Subcutaneous abdominal adipose tissue (tissue), 5 donors: ENCODE data around the gene F8.
"Not testable (repeated sequence)": the region's sequence is repeated elsewhere in the genome, so short reads cannot be mapped to it uniquely, and the experiment has no call there.

Source experiments
- H3K27ac ChIP-seq: one replicate; pipeline ENCODE4 v1.7.0; 2013; ENCODE audit warnings: low read depth, mild to moderate bottlenecking, inconsistent platforms, low read length, moderate library complexity
- H3K27me3 ChIP-seq, 5 donors: one replicate each; pipeline ENCODE4 v1.7.0; 2013; ENCODE audit warnings: low read length in 5 of 5, inconsistent platforms in 1 of 5; ENCODE audit not compliant: control insufficient read depth in 5 of 5, insufficient read depth in 4 of 5
- H3K36me3 ChIP-seq, 5 donors: one replicate each; pipeline ENCODE4 v1.7.0; 2013; ENCODE audit warnings: low read length in 5 of 5; ENCODE audit not compliant: control insufficient read depth in 5 of 5, insufficient read depth in 5 of 5
- H3K4me1 ChIP-seq, 5 donors: one replicate each; pipeline ENCODE4 v1.7.0; 2013; ENCODE audit warnings: low read length in 5 of 5, mild to moderate bottlenecking in 3 of 5, moderate library complexity in 1 of 5; ENCODE audit not compliant: control insufficient read depth in 5 of 5, insufficient read depth in 5 of 5
- H3K4me3 ChIP-seq, 5 donors: one replicate each; pipeline ENCODE4 v1.7.0; 2013; ENCODE audit warnings: low read length in 5 of 5, low read depth in 1 of 5
- H3K9ac ChIP-seq, 5 donors: one replicate each; pipeline ENCODE4 v1.7.0; 2013; ENCODE audit warnings: low read length in 5 of 5, mild to moderate bottlenecking in 4 of 5, moderate library complexity in 3 of 5
- H3K9me3 ChIP-seq, 5 donors: one replicate each; pipeline ENCODE4 v1.7.0; 2013; ENCODE audit warnings: low read length in 5 of 5; ENCODE audit not compliant: control insufficient read depth in 5 of 5
- donor health status: healthy.
- donor health status: healthy.
- donor health status: healthy.
- donor health status: healthy.
- donor health status: healthy.

Gene F8

DNA sequence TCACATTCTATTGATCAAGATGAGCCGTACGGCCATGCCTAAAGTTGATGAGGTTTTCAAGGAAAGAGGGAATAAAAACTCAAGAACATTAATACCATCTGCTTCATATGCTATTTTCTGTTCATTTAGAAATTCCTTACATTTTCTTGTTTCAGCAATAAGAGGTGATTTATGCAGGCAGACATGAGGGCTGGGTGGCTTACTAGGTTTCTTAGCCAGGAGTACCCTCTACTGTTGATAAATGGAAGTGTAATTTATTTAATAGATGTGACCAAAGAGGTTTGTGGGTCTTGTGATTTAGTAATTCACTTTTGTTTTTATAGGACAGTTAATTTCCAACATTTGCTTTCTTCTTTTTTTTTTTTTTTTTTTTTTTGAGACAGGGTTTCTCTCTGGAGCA is 181.7 kb downstream of the F8 start:
- no peak overlapping the region for H3K9ac ChIP-seq
- H3K4me1 ChIP-seq = peaks cover 0 to 3% (median 0%) of the 10 kb centered on the region in 5 donors
- H3K9me3 ChIP-seq = no peaks in the 10 kb centered on the region
- H3K36me3 ChIP-seq = peaks cover 0 to 4% (median 0%) of the 10 kb centered on the region in 5 donors
- no peak overlapping the region for H3K4me3 ChIP-seq
- no peak overlapping the region for H3K27ac ChIP-seq
- H3K27me3 ChIP-seq = no peaks in the 10 kb centered on the region

DNA sequence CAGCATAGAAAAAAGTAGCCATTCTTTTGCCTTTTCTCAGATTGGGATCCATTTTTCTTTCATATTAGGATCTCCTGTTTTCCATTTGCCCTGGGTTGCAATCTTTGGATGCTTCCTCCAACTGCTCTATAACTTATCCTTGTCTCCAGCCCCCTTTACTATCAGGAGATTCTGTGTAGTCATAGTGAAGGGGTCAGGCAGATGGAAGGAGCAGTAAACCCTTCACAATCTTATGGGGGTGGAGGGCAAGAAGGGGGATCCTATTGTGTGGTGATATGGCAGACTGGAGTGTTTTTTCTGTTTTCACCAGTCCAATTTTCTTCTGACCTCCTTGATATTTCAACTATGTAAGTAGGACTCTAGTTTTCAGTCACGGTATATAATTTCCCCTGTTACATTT is 186.4 kb downstream of the F8 start:
- Histone ChIP-seq H3K27ac (no peak overlapping the region), H3K36me3 (peaks cover 0 to 4% (median 0%) of the 10 kb centered on the region in 5 donors), H3K4me1 (peaks cover 0 to 3% (median 0%) of the 10 kb centered on the region in 5 donors), H3K9me3 (no peaks in the 10 kb centered on the region), H3K4me3 (no peak overlapping the region), H3K27me3 (no peaks in the 10 kb centered on the region), H3K9ac (no peak overlapping the region)

DNA sequence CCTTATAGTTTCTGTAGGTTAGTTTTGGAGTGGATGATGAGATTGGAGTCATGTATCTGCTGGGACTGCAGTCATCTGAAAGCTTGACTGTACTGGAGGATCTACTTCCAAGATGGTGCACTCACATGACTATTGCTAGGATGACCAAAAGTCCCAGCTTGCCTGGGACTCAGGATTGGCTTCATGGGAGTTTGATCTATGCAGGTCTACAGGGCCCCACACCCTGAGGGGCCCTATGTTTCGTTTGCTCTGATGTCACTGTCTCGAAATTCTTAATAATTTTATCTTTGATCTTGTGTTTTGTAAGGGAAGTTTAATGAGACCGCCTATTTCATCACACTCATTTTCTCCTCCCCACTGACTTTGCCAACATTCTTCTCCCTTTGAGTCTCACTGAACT is 188.0 kb downstream of the F8 start, which contains the start of gene SMIM9:
Gene SMIM9, minus strand, starts transcription at position 101 of the 400 bp plus-strand sequence. CDS start 3,806 bp downstream, outside the sequence.
- Histone ChIP-seq H3K36me3 (peaks cover 0 to 4% (median 0%) of the 10 kb centered on the region in 5 donors), H3K27ac (no peak within 1 kb of the TSS), H3K4me3 (no peak within 1 kb of the TSS), H3K4me1 (no peaks in the 10 kb centered on the region), H3K9ac (no peak within 1 kb of the TSS), H3K27me3 (no peaks in the 10 kb centered on the region), H3K9me3 (no peaks in the 10 kb centered on the region)

DNA sequence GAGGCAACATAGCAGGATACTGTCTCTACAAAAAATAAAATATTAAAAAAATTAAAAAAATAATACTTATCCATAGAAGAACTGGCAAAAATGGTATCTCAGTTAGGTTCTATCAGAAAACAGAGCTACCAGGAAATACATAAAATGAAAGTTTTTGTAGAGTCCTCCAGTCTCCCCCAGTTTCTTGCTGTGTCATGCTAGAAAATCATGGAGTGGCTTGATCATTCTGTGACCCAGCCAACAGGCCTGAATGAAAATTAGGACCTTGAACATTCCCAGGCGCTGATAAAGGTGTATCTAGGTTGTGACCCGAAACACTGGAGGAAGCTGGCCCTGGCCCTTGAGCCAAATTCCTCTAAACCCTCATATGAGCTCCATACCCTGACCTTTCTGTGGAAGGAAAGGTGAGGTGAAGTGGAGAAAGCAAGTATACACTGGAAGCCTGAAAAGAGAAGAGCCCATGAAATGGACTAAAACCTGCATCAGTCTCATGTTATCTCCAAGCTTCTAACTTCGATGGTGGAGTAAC is 188.7 kb downstream of the F8 start:
- Histone ChIP-seq H3K36me3 (peaks cover 0 to 4% (median 0%) of the 10 kb centered on the region in 5 donors), H3K27me3 (no peaks in the 10 kb centered on the region), H3K27ac (no peak overlapping the region), H3K4me1 (no peaks in the 10 kb centered on the region), H3K9me3 (no peaks in the 10 kb centered on the region), H3K9ac (no peak overlapping the region), H3K4me3 (no peak overlapping the region)

DNA sequence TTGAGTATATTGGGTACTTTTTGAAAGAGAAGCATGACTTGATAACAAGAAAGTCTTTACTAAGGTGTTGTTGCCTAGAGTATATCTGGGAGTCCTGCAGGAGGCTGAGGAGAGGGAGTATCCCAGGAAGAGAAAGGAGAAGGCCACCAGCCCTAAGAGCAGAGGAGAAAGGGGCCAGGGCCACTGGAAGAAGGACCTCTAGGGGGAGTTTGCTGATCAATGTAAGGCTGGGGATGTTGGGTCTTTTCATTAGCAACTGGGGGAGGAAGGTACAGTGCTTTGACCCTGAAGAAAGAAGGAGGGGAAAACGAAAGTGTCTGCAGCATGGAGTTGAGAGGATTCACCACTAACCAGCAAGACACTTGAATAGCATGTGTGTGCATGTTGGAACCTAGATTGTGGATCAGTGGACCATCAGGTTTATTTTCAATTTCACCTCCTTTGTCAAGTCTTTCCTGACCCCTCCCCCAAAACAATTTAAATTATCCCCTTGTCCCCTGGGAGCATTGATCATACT is 192.5 kb downstream of the F8 start:
- Histone ChIP-seq H3K36me3 (peaks cover 0 to 3% (median 0%) of the 10 kb centered on the region in 5 donors), H3K4me3 (no peak overlapping the region), H3K9ac (no peak overlapping the region), H3K27ac (no peak overlapping the region), H3K27me3 (no peaks in the 10 kb centered on the region), H3K9me3 (no peaks in the 10 kb centered on the region), H3K4me1 (no peaks in the 10 kb centered on the region)

DNA sequence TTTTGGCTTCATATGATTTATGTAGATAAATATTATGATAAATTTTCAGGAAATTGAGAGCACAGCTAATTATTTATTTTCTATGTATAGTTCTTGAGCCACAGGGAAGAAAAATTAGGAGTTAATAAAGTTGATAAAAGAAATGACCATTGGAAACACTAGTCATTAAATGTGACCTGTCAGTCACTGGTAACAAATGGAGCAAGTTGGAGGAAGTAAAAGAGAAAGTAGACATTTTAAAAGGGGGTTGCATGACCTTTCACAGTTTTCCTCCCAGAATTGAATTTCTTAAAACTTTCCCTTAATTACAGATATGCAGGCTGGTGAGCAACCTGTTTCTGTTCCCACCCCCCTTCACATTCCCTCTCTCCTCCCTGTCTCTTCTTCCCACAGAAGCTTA is 193.4 kb downstream of the F8 start:
- H3K27me3 ChIP-seq = no peaks in the 10 kb centered on the region
- no peak overlapping the region for H3K27ac ChIP-seq
- no peak overlapping the region for H3K9ac ChIP-seq
- H3K4me3 ChIP-seq = no peak overlapping the region
- peaks cover 0 to 3% (median 0%) of the 10 kb centered on the region in 5 donors for H3K36me3 ChIP-seq
- H3K9me3 ChIP-seq = no peaks in the 10 kb centered on the region
- H3K4me1 ChIP-seq = no peaks in the 10 kb centered on the region

DNA sequence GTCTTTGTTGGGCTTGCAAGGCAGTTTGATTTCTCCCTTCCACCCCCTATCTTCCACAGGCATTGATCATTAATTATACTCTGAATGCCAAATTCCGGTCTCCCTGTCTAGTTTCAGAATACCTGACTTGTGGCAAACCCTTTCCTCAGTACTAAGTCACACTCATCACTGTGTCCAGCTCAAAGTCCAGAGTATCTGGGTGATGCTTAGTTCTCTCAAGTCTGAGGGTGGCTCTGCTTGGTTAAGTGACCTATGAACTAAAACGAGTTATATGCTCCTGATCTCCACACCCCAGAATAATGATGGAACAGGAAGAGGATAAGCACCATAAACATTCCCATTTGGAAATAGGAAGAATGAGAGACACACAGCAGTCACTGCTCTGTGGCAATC is 194.5 kb downstream of the F8 start:
- Histone ChIP-seq H3K27me3 (no peaks in the 10 kb centered on the region), H3K9ac (no peak overlapping the region), H3K27ac (no peak overlapping the region), H3K4me1 (no peaks in the 10 kb centered on the region), H3K36me3 (peaks cover 0 to 3% (median 0%) of the 10 kb centered on the region in 5 donors), H3K9me3 (no peaks in the 10 kb centered on the region), H3K4me3 (no peak overlapping the region)

DNA sequence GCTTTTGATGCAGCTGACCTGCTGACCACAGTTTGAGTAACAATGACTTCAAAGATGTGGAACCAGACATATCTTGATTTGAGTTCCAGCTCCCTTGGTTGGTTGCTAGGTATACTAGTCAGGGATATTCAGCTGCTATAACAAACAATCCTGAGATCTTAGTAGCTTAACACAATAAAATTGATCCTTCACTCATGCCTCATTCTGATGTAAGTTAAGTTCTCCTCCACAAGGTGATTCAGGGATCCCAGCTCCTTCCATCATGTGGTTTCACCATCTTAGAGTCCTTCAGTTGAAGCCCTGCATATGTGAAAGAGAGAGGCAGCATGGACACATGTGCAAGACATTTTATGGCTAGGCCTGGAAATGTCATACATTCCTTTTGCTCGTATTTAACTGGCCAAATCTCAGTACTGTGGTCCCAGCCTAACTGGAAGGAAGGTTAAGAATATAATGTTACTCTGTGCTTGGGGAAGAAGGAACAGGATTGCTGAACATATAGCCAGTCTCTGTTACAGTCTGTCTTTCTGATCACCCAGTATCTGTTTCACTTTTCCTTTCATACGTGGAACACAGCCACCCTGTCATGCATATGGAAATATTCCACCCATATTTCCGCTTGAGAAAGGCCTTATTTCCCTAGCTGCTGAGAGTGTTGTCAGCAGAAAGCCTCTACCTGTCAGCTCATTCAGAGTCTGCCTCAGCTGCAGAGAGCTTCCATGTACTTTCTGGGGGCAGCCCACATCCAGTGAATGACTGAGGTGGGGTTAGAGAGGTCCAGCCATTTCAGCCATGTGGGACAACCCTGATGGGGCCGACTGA is 195.1 kb downstream of the F8 start:
- no peaks in the 10 kb centered on the region for H3K9me3 ChIP-seq

DNA sequence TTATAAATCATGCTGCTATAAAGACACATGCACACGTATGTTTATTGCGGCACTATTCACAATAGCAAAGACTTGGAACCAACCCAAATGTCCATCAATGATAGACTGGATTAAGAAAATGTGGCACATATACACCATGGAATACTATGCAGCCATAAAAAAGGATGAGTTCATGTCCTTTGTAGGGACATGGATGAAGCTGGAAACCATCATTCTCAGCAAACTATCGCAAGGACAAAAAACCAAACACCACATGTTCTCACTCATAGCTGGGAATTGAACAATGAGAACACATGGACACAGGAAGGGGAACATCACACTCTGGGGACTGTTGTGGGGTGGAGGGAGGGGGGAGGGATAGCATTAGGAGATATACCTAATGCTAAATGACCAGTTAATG is 196.9 kb downstream of the F8 start:
- not testable (repeated sequence) for H3K27ac ChIP-seq, H3K4me1 ChIP-seq, H3K27me3 ChIP-seq, H3K9ac ChIP-seq, H3K4me3 ChIP-seq, H3K36me3 ChIP-seq, H3K9me3 ChIP-seq

More for the DNA sequence above, 195.1 kb downstream of the F8 start:
- Histone ChIP-seq H3K27me3 (no peaks in the 10 kb centered on the region), H3K36me3 (peaks cover 0 to 3% (median 0%) of the 10 kb centered on the region in 5 donors), H3K4me3 (no peak overlapping the region), H3K27ac (no peak overlapping the region), H3K4me1 (no peaks in the 10 kb centered on the region), H3K9ac (no peak overlapping the region)

DNA sequence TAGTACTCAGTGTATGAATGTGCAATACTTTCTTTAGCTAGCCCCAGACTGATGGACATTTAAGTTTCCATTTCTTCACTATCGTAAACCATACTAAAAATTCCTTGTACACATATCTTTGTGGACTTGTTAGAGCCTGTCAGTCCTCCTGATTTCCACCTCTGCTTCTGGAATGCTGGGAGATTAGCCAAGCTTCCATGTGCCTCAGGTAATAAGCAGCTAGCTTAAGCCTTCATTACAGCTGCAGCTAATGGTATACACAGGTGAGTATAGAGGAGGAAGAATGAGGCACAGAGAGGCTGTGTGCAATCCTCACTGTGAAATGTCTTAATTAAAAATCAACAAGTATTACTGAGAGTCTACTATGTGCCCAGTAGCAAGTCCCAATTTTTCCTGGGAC is 197.9 kb downstream of the F8 start:
- Histone ChIP-seq H3K9ac (no peak overlapping the region), H3K27me3 (no peaks in the 10 kb centered on the region), H3K27ac (no peak overlapping the region), H3K9me3 (no peaks in the 10 kb centered on the region), H3K4me1 (no peaks in the 10 kb centered on the region), H3K4me3 (no peak overlapping the region), H3K36me3 (peaks cover 0 to 3% (median 0%) of the 10 kb centered on the region in 5 donors)
